Uterus (tissue), 2 donors: Measurements from ENCODE around the gene CLCA2.

Source experiments
- POLR2A ChIP-seq, 2 donors: fragments of 450-650 bp; IDR thresholded peaks; one replicate each; pipeline ENCODE4 v1.6.1; 2016; ENCODE audit warnings: antibody characterized with exemption in 2 of 2, mild to moderate bottlenecking in 1 of 2, moderate library complexity in 1 of 2
- TF ChIP-seq, protein P1 (sequence below), 4 experiments: fragments of 200-600 bp in 2 of 4; fragments of 450-650 bp in 2 of 4; sonication (generic) in 2 of 4; IDR thresholded peaks; one replicate each; pipeline ENCODE4 v1.5.1; 2016 to 2019; ENCODE audit warnings: antibody characterized with exemption in 4 of 4, mild to moderate bottlenecking in 2 of 4, moderate library complexity in 1 of 4

DNA sequence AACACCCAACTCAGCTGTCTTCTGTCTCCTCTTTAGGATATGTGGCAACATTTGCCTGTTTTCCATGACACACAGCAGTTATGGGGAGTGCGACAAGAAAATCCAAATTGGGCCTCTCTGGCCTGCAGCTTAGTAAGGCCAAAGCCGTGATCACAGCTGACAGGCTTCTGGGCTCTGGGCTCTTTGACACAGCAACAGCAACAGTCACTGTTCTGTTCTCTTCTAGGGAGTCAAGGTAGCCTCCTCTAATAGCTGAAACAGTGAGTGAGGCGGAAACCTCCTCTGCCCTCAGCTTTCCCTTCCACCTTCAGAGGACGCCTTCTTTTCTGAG, 63.8 kb downstream of the CLCA2 start:
- TF ChIP-seq, protein P1, sequence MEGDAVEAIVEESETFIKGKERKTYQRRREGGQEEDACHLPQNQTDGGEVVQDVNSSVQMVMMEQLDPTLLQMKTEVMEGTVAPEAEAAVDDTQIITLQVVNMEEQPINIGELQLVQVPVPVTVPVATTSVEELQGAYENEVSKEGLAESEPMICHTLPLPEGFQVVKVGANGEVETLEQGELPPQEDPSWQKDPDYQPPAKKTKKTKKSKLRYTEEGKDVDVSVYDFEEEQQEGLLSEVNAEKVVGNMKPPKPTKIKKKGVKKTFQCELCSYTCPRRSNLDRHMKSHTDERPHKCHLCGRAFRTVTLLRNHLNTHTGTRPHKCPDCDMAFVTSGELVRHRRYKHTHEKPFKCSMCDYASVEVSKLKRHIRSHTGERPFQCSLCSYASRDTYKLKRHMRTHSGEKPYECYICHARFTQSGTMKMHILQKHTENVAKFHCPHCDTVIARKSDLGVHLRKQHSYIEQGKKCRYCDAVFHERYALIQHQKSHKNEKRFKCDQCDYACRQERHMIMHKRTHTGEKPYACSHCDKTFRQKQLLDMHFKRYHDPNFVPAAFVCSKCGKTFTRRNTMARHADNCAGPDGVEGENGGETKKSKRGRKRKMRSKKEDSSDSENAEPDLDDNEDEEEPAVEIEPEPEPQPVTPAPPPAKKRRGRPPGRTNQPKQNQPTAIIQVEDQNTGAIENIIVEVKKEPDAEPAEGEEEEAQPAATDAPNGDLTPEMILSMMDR (IDR thresholded peaks at IDR 0.05) = no peak
- no peak for TF ChIP-seq POLR2A (IDR thresholded peaks at IDR 0.05)
